DMS153 (cell line): ENCODE data around the gene PLA2G2C.

Source experiments
- DNase-seq: peaks from one replicate; lab custom pipeline; 2025; lab: John Stamatoyannopoulos, UW

Gene PLA2G2C

DNA sequence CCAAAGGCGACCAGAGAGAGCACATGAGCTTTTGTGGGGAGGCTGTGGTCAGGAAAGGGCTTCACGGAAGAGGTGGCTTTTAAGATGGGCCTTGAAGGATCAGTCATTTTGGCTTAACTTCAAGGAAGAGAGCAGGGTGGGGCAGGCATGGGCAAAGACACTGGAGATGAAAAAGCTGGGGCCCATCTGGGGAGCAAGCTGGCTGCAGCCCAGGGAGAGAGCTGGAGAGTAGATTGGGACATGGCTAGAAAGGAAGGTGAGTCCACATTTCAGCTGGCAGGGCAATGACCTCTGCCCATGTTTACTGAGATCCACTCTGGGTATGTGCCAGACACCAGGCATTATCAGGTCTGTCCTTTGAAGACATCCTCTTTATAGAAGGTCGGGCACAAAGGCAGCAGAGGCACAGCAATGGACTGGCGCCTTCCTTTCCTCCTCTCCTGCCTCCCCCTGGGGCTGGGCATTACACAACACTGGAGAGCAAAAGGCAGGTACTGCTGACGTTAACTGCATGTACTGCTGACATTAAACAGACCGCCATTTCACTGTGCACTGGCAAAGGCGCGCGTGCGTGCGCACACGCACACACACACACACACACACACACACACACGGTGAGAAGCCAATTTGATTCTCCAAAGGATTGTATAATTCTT is 2.6 kb downstream of the PLA2G2C start:
- peak; percentile 65 for DNase-seq

DNA sequence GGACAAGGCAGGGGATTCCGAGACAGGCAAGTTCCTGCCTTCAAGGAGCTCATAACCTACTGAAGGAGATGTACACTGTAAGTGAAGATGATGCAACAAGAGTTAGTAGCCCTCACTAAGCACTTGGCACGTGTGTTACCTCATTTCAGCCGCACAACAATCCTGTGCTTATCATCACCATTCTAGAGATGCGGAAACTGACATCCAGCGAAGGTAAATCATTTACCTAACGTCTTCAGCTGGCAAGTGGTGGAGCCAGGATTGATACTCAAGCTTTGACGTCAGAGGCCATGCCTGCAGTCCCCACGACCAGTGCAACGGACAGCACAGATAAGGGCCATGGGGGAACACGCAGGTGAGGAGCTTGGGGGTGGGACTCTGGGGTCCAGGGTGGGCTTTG is 3.3 kb downstream of the PLA2G2C start:
- no peak for DNase-seq

GRCh38 chr1:20182415-20182814 is 3.9 kb downstream of the PLA2G2C start:
- DNase-seq, result no peak

GRCh38 chr1:20180844-20181207 is 5.5 kb downstream of the PLA2G2C start:
- no peak for DNase-seq

DNA sequence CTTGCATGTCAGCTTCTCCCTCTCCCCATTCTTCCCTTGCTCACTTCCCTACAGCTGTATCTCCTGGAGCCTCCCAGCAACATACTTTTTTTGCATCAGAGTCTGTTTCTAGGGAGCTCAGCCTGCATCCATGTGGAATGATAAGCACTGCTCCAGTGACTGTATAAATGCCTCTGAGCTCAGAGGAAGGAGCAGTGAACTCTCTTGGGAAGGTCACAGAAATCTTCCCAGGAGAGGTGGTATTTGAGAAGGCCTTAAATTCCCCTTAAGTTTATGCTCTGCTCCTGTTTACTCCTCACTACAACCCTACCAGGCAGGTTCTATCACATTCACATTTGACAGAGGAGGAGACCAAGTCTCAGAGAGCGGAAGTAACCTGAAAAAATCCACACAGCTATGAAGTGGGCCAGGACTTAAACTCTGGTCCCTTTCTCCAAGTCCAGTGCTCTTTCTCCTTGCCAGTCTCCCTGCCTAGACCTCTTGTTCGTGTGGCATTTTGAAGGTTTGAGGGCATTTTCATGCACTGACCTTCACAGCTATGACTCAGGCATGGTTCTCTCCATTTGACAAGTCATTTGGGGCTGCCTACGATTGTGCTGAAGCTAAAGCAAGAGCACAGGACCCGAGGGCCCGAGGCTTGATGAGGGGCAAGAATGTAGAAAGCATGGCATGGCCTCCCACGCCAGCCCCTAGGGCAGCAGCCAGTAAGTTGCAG is 6.0 kb downstream of the PLA2G2C start:
- DNase-seq, result no peak

GRCh38 chr1:20179371-20180128 is 6.8 kb downstream of the PLA2G2C start:
- no peak for DNase-seq

- DNase-seq, result no peak
Observed at GRCh38 chr1:20178634-20179370, 7.5 kb downstream of the PLA2G2C start.

GRCh38 chr1:20174937-20175666 is 11.2 kb downstream of the PLA2G2C start:
- DNase-seq, result no peak

- DNase-seq, result no peak
Observed at GRCh38 chr1:20172033-20172590, 14.2 kb downstream of the PLA2G2C start.

DNA sequence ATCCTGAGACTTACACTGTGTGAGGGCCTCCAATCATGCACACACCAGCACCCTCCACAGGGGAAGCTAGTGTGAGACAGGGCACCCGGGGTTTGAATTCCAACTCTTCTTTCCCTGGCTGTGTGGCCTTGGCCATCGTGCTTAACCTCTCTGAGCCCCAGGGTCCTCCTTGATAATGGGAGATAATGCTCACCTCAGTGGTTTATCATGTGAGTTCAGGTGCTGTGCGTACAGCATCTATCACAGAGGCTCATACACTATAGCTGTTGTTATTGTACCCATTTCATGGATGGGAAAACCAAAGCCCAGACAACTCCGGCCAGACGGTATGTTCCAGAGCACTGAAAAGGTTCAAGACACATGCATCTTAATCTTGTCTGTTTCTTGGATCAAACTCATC is 16.4 kb downstream of the PLA2G2C start:
- no peak for DNase-seq

GRCh38 chr1:20168564-20169491 is 17.5 kb downstream of the PLA2G2C start:
- no peak for DNase-seq

DNA sequence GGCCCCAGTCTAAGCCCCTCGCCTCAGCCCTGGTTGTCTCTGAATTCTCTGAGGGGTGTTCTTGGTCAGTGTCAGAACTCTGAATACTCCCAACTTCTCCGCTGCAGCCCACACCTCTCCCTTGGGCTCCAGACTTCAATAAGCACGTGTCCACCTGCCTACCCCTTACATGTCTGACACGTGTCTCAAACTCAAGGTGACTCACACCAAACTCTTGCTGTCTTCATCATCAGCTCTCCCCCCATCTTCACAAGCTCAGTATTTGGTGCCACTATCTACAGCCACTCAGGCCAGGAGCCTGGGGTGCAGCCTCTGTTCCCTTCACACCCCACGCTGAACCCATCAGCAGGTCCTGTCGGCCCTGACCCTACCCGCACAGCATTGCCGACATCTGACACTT is 19.2 kb downstream of the PLA2G2C start:
- DNase-seq, result no peak

DNA sequence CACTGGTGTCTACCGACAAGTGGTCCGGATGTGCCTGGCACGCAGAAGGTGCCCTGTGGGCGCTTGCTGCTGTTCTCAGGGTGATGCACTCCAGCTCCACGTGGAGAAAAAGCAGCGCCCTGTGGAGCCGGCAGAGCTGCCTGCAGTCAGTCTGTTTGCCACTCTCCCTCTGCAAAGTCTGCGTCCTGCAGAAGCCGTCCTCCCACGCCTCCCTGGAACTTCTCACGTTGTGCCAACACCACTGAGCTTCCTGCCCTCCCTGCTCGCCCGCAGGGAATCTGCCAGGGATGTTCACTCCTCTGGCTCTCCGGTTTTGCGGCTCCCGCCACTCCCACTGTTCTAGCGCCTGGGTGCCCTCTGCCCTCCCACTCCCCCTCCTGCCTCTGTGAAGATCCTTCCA is 20.3 kb downstream of the PLA2G2C start:
- DNase-seq, result no peak

DNA sequence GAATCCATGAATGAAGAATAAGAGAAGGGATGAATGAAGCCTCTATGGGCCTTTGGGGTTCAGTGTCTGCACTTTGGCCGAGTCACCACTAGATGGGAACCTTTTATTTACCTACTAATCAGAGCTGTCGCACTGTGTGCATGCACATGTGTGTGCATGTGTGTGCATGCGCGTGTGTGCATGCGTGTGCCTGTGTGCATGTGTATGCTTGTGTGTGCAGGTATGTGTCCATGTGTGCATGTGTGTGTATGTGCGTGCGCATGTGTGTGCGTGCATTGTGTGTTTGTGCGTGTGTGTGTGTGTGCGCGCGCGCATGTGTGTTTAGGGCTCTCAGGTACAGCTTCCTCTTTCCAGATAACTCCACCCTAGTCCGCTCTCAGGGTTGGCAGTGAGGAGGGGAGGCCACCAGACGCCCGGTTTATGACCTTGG is 20.8 kb downstream of the PLA2G2C start:
- DNase-seq, result no peak

DNA sequence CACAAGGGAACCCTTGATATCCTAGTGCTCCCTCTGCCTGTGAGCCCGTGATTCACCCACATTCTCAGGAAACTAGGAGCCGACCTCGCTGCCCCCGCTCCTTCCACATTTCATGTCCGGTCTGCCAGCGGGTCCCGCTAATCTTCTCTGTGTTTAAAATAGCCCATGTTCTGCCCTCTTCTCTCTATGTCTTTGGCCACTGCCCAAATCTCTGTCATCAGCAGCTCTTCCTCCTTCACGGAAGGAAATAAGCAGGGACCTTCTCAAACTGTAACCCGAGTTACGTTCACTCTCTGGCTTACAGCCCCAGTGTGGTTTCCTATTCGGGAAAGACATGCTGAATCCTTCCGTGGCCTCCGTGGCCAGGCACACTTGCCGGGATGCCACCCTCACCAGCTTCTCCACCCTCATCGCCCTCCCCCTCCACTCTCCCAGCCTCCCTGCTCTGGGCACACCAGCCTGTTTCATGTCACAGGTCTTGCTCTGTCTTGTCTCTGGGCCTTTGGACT is 21.6 kb downstream of the PLA2G2C start:
- DNase-seq, result no peak

DNA sequence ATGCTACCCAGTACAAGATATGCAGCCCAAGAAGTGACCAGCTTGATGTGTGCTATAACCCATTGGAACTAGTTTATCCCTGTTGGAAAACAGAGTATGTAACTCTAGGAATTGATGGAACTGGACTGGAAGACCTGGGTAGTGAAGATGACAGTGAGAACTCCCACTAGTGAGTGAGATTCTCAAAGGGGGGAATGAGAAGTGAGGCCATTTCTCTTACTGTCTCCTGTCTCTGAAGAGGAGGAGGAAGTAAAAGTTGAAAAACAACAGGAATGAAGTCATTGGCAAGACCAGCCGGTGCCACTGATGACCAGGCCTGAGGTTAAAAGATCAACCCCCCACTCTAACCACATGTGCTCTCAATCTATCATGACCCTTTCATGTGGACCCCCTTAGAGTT is 26.3 kb downstream of the PLA2G2C start:
- DNase-seq, result no peak

DNA sequence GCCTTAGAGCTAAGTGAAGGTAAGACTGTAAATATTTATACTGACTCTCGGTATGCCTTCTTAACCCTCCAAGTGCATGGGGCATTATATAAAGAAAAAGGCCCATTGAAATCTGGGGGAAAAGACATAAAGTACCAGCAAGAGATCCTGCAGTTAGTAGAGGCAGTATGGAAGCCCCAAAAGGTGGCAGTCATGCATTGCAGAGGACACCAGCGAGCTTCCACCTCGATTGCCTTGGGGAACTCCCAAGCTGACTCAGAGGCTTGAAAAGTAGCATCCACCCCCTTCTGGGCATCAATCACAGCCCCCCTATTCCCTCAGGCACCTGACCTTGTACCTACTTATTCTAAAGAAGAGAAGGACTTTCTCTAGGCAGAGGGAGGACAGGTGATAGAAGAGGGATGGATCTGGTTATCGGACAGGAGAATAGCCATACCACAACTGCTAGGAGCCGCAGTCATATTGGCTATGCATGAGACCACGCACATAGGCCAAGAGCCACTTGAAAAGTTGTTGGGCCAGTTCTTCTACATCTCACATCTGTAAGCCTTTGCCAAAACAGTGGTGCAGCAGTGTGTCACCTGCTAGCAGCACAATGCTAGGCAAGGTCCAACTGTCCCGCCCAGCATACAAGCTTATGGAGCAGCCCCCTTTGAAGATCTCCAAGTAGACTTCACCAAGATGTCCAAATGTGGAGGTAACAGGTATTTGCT is 27.8 kb downstream of the PLA2G2C start:
- DNase-seq, result no peak

DNA sequence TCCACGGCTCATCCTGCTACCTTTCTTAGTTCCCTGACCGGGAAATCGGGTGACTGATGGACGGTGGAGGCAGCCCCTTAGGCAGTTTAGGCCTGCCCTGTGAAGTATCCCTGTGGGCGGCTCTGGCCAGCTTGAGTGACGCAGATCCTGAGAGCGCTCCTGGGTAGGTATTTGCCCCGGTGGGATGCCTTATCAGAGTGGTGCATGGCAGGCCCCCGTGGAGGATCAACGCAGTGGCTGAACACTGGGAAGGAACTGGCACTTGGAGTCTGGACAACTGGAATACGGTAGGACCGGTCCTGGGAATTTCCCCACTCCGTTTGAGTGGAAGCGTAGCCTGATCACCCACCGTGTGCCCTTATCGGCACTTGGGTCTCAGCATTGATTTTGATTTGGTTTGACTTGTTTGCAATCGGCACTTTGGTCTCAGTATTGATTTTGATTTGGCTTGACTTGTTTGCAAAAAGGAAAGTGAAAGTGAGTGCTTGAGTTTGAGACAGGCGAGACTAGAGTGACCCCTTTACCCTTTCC is 32.0 kb downstream of the PLA2G2C start:
- no peak for DNase-seq

DNA sequence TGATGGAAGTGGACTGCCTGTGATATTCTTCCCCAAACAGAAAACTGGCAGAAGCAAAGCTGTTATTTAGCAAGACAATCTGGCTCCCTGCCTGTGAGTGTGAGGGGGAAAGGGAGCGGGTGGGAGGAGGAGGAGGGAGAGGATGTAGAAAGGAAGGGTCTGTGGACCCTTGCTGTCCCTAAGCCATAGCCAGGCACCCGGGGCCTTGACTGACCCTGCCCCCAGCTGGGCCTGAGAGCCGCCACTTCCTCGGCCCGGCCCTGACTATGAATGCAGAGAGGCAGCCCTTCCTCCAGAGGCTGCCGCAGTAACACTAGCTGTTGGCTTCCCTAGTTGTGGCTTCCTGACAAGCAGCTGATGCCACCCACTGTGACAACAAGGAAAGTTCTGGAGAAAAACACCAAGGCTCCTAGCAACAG is 33.3 kb downstream of the PLA2G2C start:
- DNase-seq, result peak; percentile 64
